Measurements from ENCODE around the gene PTGER4.

DNA sequence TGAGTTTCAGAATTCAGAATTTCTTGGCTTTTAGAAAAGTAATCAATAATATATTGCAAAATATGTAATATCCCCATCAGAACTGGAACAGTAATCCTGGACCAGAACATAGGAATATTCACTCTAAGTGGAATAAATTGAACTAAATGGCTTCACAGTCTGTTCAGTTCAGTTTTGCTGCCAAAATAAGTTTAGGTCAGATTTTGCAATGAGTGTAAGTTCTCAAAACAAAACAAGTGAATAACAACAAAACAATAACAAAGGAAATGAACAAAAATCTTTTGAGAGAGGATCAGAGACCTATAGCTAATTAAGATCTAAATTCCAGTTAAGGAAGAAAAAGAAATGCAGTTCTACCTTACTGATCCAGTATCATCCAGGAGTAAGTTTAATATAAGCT is 9.3 kb downstream of the PTGER4 start:
- TF ChIP-seq POLR2A (IDR thresholded peaks at IDR 0.05) (no peak), POLR2AphosphoS5 (IDR thresholded peaks at IDR 0.05) (no peak), EP300 (IDR thresholded peaks at IDR 0.05) (no peak)
- TF ChIP-seq, protein P1, sequence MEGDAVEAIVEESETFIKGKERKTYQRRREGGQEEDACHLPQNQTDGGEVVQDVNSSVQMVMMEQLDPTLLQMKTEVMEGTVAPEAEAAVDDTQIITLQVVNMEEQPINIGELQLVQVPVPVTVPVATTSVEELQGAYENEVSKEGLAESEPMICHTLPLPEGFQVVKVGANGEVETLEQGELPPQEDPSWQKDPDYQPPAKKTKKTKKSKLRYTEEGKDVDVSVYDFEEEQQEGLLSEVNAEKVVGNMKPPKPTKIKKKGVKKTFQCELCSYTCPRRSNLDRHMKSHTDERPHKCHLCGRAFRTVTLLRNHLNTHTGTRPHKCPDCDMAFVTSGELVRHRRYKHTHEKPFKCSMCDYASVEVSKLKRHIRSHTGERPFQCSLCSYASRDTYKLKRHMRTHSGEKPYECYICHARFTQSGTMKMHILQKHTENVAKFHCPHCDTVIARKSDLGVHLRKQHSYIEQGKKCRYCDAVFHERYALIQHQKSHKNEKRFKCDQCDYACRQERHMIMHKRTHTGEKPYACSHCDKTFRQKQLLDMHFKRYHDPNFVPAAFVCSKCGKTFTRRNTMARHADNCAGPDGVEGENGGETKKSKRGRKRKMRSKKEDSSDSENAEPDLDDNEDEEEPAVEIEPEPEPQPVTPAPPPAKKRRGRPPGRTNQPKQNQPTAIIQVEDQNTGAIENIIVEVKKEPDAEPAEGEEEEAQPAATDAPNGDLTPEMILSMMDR (IDR thresholded peaks at IDR 0.05): no peak
